ENCODE data around the gene SEMA4C. TPM values are rescaled to one million over a fixed set of nuclear protein-coding genes. Genes with fewer than 3 reads are reported as not detected.

SEMA4C gene
- total RNA-seq, 1 experiment from 2014 or later, result 16.2 TPM

DNA sequence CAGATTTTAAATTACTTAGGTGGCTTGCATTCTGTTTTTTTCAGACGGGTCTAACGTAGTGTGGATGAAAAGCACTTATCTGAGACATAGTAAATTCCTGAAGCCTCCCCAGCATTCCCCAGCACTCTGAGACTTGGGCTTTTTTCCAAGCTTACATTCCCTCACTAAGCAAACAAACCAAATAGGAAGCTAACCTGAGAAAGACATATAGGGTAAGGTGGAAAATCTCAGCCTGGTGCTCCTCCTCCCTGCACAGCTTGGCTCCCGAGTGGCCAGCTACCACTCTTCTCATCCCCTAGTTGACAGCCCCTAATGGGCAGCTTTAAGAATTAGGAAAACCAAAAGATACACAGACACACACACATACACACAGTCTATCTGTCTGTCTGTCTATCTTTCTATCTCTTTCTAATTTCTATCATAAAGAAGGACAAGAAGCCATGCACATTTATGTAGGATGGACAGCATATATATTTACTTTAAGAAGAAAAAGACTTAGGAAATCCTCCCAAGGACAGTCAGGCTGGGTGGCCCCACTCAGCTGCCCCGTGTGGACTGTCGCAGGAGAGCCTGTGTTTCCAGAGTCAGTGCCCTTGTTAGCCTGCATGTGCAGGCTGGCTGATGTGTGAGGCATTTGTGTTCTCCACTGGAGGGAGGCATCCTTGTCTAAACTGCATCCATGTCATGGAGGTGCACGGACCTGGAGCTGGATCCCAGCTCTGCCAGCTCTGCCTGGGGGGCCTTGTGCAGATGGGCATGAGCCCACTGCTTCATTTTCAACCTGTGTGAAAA, 45.6 kb downstream of the SEMA4C start:
- no peaks in the 10 kb centered on the region for H3K27me3 ChIP-seq
- no peak for DNase-seq
- H3K4me3 ChIP-seq, result no peak overlapping the region
- H3K9me3 ChIP-seq, result no peaks in the 10 kb centered on the region
- H3K36me3 ChIP-seq, result peaks cover 7% of the 10 kb centered on the region

- Histone ChIP-seq H3K4me3 (no peak overlapping the region), H3K9me3 (no peaks in the 10 kb centered on the region), H3K36me3 (peaks cover 3% of the 10 kb centered on the region), H3K27me3 (no peaks in the 10 kb centered on the region)
- DNase-seq, result no peak
Observed at GRCh38 chr2:96823198-96823597, 46.7 kb downstream of the SEMA4C start.

- H3K9me3 ChIP-seq, result no peaks in the 10 kb centered on the region
- peaks cover 3% of the 10 kb centered on the region for H3K36me3 ChIP-seq
- H3K27me3 ChIP-seq, result no peaks in the 10 kb centered on the region
- no peak for DNase-seq
- no peak overlapping the region for H3K4me3 ChIP-seq
Observed at GRCh38 chr2:96822786-96823185, 47.1 kb downstream of the SEMA4C start.

DNA sequence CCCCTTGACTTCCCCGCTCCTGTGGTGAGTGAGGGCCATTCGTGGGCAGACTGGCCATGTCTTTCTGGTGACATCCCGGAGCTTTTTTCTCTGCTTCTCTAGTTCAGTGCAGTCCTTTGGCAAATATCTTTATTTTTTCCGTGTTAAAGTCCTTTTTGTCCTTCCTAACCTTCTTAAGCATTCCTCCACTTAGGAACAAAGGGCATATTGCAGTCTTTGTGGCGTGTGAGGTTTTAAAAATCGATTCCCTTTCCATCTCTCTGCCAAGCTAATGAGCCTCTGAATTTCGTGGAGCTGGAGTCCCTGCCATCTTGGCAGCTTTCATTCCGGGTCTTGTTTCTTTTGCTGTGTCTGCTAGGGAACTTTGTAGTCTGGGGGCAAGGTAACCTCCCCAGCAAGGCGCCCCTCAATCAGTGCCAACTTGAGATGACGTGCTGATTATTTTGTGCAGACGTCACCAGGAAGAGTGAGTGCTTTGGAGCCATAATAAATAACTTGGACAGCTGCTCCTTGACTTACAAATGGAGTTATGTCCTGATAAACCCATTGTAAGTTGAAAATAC, 48.7 kb downstream of the SEMA4C start:
- Histone ChIP-seq H3K36me3 (peaks cover 3% of the 10 kb centered on the region), H3K9me3 (no peaks in the 10 kb centered on the region), H3K4me3 (no peak overlapping the region), H3K27me3 (no peaks in the 10 kb centered on the region)
- DNase-seq, result no peak

- Histone ChIP-seq H3K36me3 (peaks cover 3% of the 10 kb centered on the region), H3K27me3 (no peaks in the 10 kb centered on the region), H3K9me3 (no peaks in the 10 kb centered on the region), H3K4me3 (no peak overlapping the region)
- no peak for DNase-seq
Observed at GRCh38 chr2:96819876-96820511, 49.9 kb downstream of the SEMA4C start.

- Histone ChIP-seq H3K27me3 (no peaks in the 10 kb centered on the region), H3K36me3 (peaks cover 3% of the 10 kb centered on the region), H3K9me3 (no peaks in the 10 kb centered on the region), H3K4me3 (no peak overlapping the region)
- no peak for DNase-seq
Observed at GRCh38 chr2:96819128-96819875, 50.6 kb downstream of the SEMA4C start.

DNA sequence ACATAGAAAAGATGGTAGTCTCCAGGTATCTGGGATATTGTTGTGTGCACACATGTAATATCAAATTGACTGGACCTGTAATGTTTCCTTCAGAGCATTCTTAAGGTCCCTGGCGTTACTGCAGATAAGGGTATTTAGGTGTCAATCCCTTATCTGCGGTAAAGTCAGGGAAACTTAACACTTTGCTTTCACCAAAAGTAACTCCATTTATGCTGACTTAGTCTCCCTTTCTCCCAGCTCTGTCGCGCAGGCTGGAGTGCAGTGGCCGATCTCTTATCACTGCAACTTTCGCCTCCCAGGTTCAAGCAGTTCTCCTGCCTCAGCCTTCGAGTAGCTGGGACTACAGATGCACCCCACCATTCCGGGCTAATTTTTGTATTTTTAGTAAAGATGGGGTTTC, 52.0 kb downstream of the SEMA4C start:
- no peak for DNase-seq
- Histone ChIP-seq H3K4me3 (peak overlapping the region; percentile 47), H3K36me3 (no peaks in the 10 kb centered on the region), H3K27me3 (no peaks in the 10 kb centered on the region), H3K9me3 (no peaks in the 10 kb centered on the region)

DNA sequence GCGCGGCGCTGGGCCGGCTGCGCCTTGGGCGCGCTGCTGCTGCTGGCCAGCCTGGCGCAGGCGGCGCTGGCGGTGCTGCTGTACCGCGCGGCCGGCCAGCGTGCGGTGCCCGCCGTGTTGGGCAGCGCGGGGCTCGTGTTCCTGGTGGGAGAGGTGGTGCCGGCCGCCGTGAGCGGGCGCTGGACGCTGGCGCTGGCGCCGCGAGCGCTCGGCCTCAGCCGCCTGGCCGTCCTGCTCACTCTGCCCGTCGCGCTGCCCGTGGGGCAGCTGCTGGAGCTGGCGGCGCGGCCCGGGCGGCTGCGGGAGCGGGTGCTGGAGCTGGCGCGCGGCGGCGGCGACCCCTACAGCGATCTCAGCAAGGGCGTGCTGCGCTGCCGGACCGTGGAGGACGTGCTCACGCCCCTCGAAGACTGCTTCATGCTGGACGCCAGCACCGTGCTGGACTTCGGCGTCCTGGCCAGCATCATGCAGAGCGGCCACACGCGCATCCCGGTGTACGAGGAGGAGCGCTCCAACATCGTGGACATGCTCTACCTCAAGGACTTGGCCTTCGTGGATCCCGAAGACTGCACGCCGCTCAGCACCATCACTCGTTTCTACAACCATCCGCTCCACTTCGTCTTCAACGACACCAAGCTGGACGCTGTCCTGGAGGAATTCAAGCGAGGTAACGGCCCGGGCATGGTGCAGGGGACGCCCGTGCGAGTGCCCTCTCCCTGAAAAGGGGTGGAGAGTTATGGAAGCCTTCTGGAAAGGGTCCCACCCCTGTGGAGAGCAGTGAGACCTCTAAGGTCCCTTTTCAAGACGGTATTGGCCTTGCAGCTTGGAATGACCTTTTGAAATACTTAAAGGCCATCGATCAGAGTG, 52.8 kb downstream of the SEMA4C start:
- Histone ChIP-seq H3K9me3 (no peaks in the 10 kb centered on the region), H3K36me3 (no peaks in the 10 kb centered on the region), H3K27me3 (no peaks in the 10 kb centered on the region), H3K4me3 (peak overlapping the region; percentile 47)
- DNase-seq, result no peak

DNA sequence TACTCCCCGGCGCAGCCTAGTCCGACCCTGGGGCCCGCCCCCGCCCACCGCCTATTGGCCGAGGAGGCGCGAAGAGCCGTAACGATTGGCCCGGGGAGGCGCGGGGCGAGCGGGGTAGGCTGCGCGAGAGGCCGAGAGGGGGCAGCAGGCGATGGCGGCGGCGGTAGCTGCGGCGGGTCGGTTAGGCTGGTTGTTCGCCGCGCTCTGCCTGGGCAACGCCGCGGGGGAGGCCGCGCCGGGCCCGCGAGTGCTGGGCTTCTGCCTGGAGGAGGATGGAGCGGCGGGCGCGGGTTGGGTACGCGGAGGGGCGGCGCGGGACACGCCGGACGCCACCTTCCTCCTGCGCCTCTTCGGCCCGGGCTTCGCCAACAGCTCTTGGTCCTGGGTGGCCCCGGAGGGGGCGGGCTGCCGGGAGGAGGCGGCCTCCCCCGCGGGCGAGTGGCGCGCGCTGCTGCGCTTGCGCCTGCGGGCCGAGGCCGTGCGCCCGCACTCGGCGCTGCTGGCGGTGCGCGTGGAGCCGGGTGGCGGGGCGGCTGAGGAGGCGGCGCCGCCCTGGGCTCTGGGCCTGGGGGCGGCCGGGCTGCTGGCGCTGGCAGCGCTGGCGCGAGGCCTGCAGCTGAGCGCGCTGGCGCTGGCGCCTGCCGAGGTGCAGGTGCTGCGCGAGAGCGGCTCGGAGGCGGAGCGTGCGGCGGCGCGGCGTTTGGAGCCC, 53.6 kb downstream of the SEMA4C start, which contains the start of gene CNNM3:
Gene CNNM3, plus strand, starts transcription at position 142 of the 709 bp plus-strand sequence. Its CDS starts 10 bp downstream, at position 152.
- no peaks in the 10 kb centered on the region for H3K9me3 ChIP-seq
- no peaks in the 10 kb centered on the region for H3K27me3 ChIP-seq
- DNase-seq, result peak; percentile 97
- H3K36me3 ChIP-seq, result no peaks in the 10 kb centered on the region
- H3K4me3 ChIP-seq, result peak within 1 kb of the TSS; percentile 66

DNA sequence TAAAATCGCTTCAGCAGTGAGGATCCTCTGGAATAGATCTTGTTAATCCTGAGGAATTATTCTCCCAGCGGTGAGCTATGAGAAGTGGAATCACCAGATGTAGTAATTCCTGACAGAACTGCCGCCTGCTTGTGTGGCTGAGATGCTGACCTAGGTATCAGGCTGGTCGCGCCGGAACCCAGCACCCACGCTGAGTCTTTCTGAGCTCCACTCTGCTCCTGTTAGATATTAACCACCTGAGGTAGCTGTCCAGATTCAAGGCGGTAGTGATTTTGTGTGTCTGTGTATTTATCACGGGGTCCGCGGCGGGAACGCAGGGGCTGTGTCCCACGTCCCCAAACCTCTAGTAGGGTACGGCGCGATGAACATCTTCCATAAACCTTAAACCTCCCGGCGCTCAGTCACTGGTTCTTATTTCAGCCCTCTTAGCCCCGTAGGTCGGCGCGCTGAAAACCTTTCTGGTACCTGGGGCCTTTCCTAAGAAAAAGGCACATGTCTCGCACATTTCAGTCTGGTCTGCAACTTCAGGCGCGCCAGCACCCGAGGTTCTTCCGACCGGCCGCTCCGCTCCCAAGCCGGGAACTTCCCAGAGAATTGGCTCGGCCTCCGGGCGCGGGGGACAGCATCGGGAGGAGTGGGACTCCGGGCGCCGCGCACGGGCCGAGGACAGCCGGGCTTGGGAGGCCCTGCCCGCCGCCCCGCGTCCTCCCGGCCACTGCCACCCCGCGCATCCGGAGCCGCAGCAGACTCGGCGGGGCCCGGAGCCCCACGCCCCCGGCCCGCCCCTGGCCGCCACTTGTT, 54.4 kb downstream of the SEMA4C start:
- H3K36me3 ChIP-seq, result no peaks in the 10 kb centered on the region
- H3K9me3 ChIP-seq, result no peaks in the 10 kb centered on the region
- no peak for DNase-seq
- H3K27me3 ChIP-seq, result no peaks in the 10 kb centered on the region
- H3K4me3 ChIP-seq, result peak overlapping the region; percentile 66

DNA sequence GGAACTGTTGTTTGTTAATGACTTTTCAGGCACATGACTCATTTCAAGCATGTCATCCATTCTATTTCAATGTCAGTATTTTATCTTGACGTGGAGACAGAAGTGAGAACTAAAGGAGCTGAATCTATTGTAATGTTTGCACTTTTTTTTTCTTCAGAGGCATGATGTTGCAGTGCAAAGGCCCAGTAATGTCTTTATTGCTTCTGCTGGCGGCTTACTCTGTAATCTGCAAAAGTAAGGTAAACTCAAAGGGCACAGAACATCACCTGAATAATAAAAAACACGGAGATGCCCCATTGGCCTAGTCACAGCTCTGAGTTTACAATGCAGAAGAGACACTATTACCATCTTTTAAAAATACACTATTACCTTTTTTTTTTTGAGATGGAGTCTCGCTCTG, 56.2 kb downstream of the SEMA4C start:
- no peaks in the 10 kb centered on the region for H3K9me3 ChIP-seq
- no peak for DNase-seq
- H3K36me3 ChIP-seq, result no peaks in the 10 kb centered on the region
- H3K4me3 ChIP-seq, result no peak overlapping the region
- no peaks in the 10 kb centered on the region for H3K27me3 ChIP-seq

DNA sequence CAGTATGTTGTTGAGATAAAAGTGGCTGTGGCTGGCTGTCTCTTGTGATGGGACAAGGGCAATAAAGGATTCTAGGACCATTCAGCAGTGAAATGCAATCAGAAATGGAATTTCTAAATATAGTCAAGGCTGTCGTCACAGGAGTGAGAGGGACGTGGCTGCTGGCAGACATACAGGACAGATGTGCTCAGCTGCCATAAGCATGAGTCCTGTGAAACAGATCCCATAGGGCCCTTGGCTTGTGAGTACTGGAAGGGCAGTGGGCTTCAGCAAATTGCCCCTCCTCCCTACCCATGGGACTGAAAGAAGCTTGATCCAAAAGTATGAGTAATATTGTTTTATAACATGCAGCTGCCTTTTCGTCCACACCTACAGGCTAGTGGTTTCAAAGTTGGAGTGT, 58.0 kb downstream of the SEMA4C start:
- no peak overlapping the region for H3K4me3 ChIP-seq
- H3K27me3 ChIP-seq, result no peaks in the 10 kb centered on the region
- H3K36me3 ChIP-seq, result no peaks in the 10 kb centered on the region
- peak; percentile 38 for DNase-seq
- no peaks in the 10 kb centered on the region for H3K9me3 ChIP-seq

GRCh38 chr2:96810783-96811192, 59.1 kb downstream of the SEMA4C start:
- H3K9me3 ChIP-seq, result no peaks in the 10 kb centered on the region
- H3K4me3 ChIP-seq, result no peak overlapping the region
- no peaks in the 10 kb centered on the region for H3K27me3 ChIP-seq
- DNase-seq, result no peak
- no peaks in the 10 kb centered on the region for H3K36me3 ChIP-seq

DNA sequence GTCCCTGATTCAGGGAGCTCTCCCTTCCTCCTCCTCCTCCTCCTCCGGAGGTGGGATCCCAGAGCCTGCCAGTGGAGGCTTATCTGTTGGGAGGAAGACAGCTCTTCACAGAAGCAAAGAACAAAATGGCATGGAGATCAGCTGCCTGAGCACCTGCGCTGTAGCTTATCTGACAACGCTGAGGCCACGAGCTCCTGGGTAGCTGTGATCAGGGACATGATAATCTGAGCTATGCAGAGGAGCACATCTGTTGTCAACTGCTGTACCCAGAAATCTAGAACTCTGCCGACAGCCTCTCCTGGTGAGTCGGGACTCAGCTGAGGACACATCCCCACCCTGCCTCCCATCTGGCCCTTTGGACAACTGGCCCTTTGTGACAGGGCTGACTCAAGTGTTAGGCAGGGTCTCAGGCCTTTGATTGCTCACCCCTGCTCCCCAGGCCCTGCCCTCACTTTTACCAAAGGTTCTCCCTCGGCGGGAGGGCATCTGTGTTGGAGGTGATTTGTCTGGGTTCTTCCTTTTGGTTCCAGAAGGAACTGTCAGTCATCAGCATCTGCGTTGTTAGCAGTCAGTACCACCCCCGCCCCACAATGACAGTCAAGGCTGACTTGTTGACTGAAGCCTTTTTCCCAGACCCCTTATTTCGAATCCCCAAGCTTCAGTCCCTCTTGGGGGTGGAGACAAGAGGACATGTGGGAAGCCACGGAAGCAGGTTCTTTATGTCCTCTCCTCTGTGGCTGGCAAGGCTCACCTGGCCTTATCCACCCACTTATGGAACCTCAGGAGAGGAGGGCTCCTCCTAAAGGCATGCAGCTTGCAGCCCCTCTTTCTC, 59.7 kb downstream of the SEMA4C start:
- Histone ChIP-seq H3K36me3 (no peaks in the 10 kb centered on the region), H3K9me3 (no peaks in the 10 kb centered on the region), H3K4me3 (no peak overlapping the region), H3K27me3 (no peaks in the 10 kb centered on the region)
- DNase-seq, result no peak
